ENCODE data around the gene SLC30A1.
"Not testable (repeated sequence)": the region's sequence is repeated elsewhere in the genome, so short reads cannot be mapped to it uniquely, and the experiment has no call there.

Gene SLC30A1

GRCh38 chr1:211578640-211579439 lies at the start of gene SLC30A1:
SLC30A1 (minus strand) TSS chr1:211579161; CDS start chr1:211578612, 549 bp downstream.
- Histone ChIP-seq H3K27ac (no peak within 1 kb of the TSS), H3K9ac (ENCODE audit: insufficient read length) (peak within 1 kb of the TSS; percentile 54), H3K36me3 (ENCODE audit: insufficient read depth, low read length) (no peaks in the 10 kb centered on the region; the same call in 1 of the 2 replicates), H3K4me3 (peak within 1 kb of the TSS; percentile 88), H3K9me3 (ENCODE audit: low read depth, low read length) (no peaks in the 10 kb centered on the region)
- peak; percentile 47 for DNase-seq (ENCODE audit: low read depth, low spot score)
- TF ChIP-seq POLR2AphosphoS5 (IDR thresholded peaks at IDR 0.05; ENCODE audit: borderline replicate concordance, low read depth, low read length), result peak; percentile 85
- TF ChIP-seq FOXP2 (optimal IDR thresholded peaks at IDR 0.05; ENCODE audit: control extremely low read depth, extremely low read length, insufficient read depth), result peak; percentile 8
- TF ChIP-seq EZH2 (IDR thresholded peaks at IDR 0.05), result no peak

DNA sequence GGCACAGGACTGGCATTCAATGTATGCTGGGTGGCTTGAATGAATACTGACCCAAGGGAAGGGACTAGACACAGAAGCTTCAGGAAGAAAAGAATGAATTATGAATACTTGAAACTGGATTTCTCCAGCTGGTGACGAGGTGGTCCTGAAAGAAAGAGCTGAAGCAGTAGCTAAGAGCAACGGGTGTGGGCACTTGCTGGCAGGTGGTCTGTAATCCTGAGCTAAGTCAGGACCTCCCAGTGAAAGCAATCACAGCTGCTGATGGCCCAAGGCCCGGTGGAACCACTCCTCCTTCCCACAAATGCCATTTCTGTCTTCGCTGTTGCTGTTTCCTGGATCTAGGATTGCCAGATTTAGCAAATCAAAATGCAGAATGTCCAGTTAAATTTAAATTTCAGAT lies 49.5 kb upstream of the SLC30A1 start:
- no peak for DNase-seq (ENCODE audit: low read depth, low spot score)
- H3K27ac ChIP-seq, result no peak overlapping the region
- no peaks in the 10 kb centered on the region for H3K9me3 ChIP-seq (ENCODE audit: low read depth, low read length)
- no peak overlapping the region for H3K4me3 ChIP-seq
- no peak for TF ChIP-seq EZH2 (IDR thresholded peaks at IDR 0.05)
- no peak for TF ChIP-seq POLR2AphosphoS5 (IDR thresholded peaks at IDR 0.05; ENCODE audit: borderline replicate concordance, low read depth, low read length)
- no peak for TF ChIP-seq FOXP2 (optimal IDR thresholded peaks at IDR 0.05; ENCODE audit: control extremely low read depth, extremely low read length, insufficient read depth)
- no peak overlapping the region for H3K9ac ChIP-seq (ENCODE audit: insufficient read length)
- no peaks in the 10 kb centered on the region for H3K36me3 ChIP-seq (ENCODE audit: insufficient read depth, low read length)

GRCh38 chr1:211627259-211627658 lies 48.3 kb upstream of the SLC30A1 start:
- Histone ChIP-seq H3K36me3 (ENCODE audit: insufficient read depth, low read length) (no peaks in the 10 kb centered on the region), H3K4me3 (no peak overlapping the region), H3K9me3 (ENCODE audit: low read depth, low read length) (no peaks in the 10 kb centered on the region), H3K27ac (no peak overlapping the region), H3K9ac (ENCODE audit: insufficient read length) (no peak overlapping the region)
- DNase-seq (ENCODE audit: low read depth, low spot score), result no peak
- TF ChIP-seq POLR2AphosphoS5 (IDR thresholded peaks at IDR 0.05; ENCODE audit: borderline replicate concordance, low read depth, low read length), result no peak
- TF ChIP-seq EZH2 (IDR thresholded peaks at IDR 0.05), result no peak
- TF ChIP-seq FOXP2 (optimal IDR thresholded peaks at IDR 0.05; ENCODE audit: control extremely low read depth, extremely low read length, insufficient read depth), result no peak

DNA sequence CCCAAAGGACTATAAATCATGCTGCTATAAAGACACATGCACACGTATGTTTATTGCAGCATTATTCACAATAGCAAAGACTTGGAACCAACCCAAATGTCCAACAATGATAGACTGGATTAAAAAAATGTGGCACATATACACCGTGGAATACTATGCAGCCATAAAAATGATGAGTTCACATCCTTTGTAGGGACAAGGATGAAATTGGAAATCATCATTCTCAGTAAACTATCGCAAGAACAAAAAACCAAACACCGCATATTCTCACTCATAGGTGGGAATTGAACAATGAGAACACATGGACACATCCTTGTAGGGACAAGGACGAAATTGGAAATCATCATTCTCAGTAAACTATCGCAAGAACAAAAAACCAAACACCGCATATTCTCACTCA lies 46.9 kb upstream of the SLC30A1 start:
- not testable (repeated sequence) for H3K9ac ChIP-seq (ENCODE audit: insufficient read length); H3K36me3 ChIP-seq (ENCODE audit: insufficient read depth, low read length); DNase-seq (ENCODE audit: low read depth, low spot score); H3K9me3 ChIP-seq (ENCODE audit: low read depth, low read length); H3K27ac ChIP-seq; H3K4me3 ChIP-seq

- DNase-seq (ENCODE audit: low read depth, low spot score), result no peak
- Histone ChIP-seq H3K9ac (ENCODE audit: insufficient read length) (no peak overlapping the region), H3K4me3 (no peak overlapping the region), H3K9me3 (ENCODE audit: low read depth, low read length) (no peaks in the 10 kb centered on the region), H3K27ac (no peak overlapping the region), H3K36me3 (ENCODE audit: insufficient read depth, low read length) (no peaks in the 10 kb centered on the region)
- no peak for TF ChIP-seq FOXP2 (optimal IDR thresholded peaks at IDR 0.05; ENCODE audit: control extremely low read depth, extremely low read length, insufficient read depth)
- TF ChIP-seq POLR2AphosphoS5 (IDR thresholded peaks at IDR 0.05; ENCODE audit: borderline replicate concordance, low read depth, low read length), result no peak
- no peak for TF ChIP-seq EZH2 (IDR thresholded peaks at IDR 0.05)
Observed at GRCh38 chr1:211625040-211625439, 46.1 kb upstream of the SLC30A1 start.

DNA sequence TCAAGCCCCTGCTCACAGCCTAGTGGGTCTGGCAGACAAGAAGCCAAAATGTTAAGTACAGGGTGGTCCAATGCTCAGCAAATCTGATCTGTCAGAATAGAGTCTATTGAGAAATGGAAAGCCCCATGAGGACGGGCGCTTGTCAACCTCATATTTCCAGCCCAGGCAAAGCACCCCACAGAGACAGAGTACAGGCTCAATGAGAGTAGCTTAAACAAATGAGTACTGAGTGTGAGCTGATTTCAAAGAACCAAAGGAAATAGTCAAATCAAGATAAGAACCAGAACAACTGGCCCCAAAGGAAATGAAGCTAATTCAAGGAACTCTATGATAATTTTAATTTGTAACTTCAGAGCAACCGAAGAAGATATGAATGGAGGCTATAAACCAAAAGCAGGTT lies 44.6 kb upstream of the SLC30A1 start:
- no peak overlapping the region for H3K4me3 ChIP-seq
- no peak overlapping the region for H3K27ac ChIP-seq
- no peaks in the 10 kb centered on the region for H3K36me3 ChIP-seq (ENCODE audit: insufficient read depth, low read length)
- TF ChIP-seq POLR2AphosphoS5 (IDR thresholded peaks at IDR 0.05; ENCODE audit: borderline replicate concordance, low read depth, low read length), result no peak
- TF ChIP-seq FOXP2 (optimal IDR thresholded peaks at IDR 0.05; ENCODE audit: control extremely low read depth, extremely low read length, insufficient read depth), result no peak
- no peak for TF ChIP-seq EZH2 (IDR thresholded peaks at IDR 0.05)
- no peaks in the 10 kb centered on the region for H3K9me3 ChIP-seq (ENCODE audit: low read depth, low read length)
- DNase-seq (ENCODE audit: low read depth, low spot score), result no peak
- no peak overlapping the region for H3K9ac ChIP-seq (ENCODE audit: insufficient read length)

GRCh38 chr1:211621447-211622198 lies 42.7 kb upstream of the SLC30A1 start:
- H3K36me3 ChIP-seq (ENCODE audit: insufficient read depth, low read length), result no peaks in the 10 kb centered on the region
- no peak overlapping the region for H3K9ac ChIP-seq (ENCODE audit: insufficient read length)
- no peak for DNase-seq (ENCODE audit: low read depth, low spot score)
- no peak overlapping the region for H3K27ac ChIP-seq
- TF ChIP-seq POLR2AphosphoS5 (IDR thresholded peaks at IDR 0.05; ENCODE audit: borderline replicate concordance, low read depth, low read length), result no peak
- TF ChIP-seq EZH2 (IDR thresholded peaks at IDR 0.05), result no peak
- no peak for TF ChIP-seq FOXP2 (optimal IDR thresholded peaks at IDR 0.05; ENCODE audit: control extremely low read depth, extremely low read length, insufficient read depth)
- no peak overlapping the region for H3K4me3 ChIP-seq
- no peaks in the 10 kb centered on the region for H3K9me3 ChIP-seq (ENCODE audit: low read depth, low read length)

GRCh38 chr1:211620097-211620496 lies 41.1 kb upstream of the SLC30A1 start:
- no peak overlapping the region for H3K27ac ChIP-seq
- H3K9ac ChIP-seq (ENCODE audit: insufficient read length), result no peak overlapping the region
- H3K9me3 ChIP-seq (ENCODE audit: low read depth, low read length), result no peaks in the 10 kb centered on the region
- no peaks in the 10 kb centered on the region for H3K36me3 ChIP-seq (ENCODE audit: insufficient read depth, low read length)
- H3K4me3 ChIP-seq, result no peak overlapping the region
- DNase-seq (ENCODE audit: low read depth, low spot score), result no peak
- TF ChIP-seq POLR2AphosphoS5 (IDR thresholded peaks at IDR 0.05; ENCODE audit: borderline replicate concordance, low read depth, low read length) (no peak), EZH2 (IDR thresholded peaks at IDR 0.05) (no peak), FOXP2 (optimal IDR thresholded peaks at IDR 0.05; ENCODE audit: control extremely low read depth, extremely low read length, insufficient read depth) (no peak)
